Naive thymus-derived CD4-positive, alpha-beta T cell (primary cell): ENCODE data around the gene PROSER2. TPM values are rescaled to one million over a fixed set of nuclear protein-coding genes. Genes with fewer than 3 reads are reported as not detected.
A peak's percentile ranks its signal among the peaks of the same experiment; 100 is the strongest.

Experiments used
- ATAC-seq: fragments of 150-1000 bp; cut with Tn5 transposase; 2 replicates; pipeline ENCODE4 v1.10.0; 2021; ENCODE audit warnings: mild to moderate bottlenecking, moderate library complexity
- CTCF ChIA-PET: fragments of 350-600 bp; sonication (Branson Sonifier 250); formaldehyde crosslinking; loops from one replicate; lab custom pipeline; 2021; ENCODE audit warnings: antibody characterized with exemption; lab: Charles Lee
- POLR2A ChIA-PET: fragments of 350-600 bp; sonication (Branson Sonifier 250); formaldehyde crosslinking; loops from one replicate; lab custom pipeline; 2021; ENCODE audit warnings: antibody characterized with exemption, inconsistent platforms; lab: Charles Lee
- DNase-seq, 9 donors: peaks; one replicate each; pipeline versions ENCODE4 v3.0.0 to v3.0.0-alpha.2; 2020 to 2022; ENCODE audit warnings: mixed read lengths in 1 of 9
- H3K27ac ChIP-seq: one replicate; pipeline ENCODE4 v1.7.0; 2013; ENCODE audit warnings: mild to moderate bottlenecking, low read depth, low read length, moderate library complexity
- H3K27me3 ChIP-seq, 2 donors: one replicate each; pipeline ENCODE4 v1.7.0; 2013; ENCODE audit warnings: low read length in 2 of 2, mild to moderate bottlenecking in 2 of 2, moderate library complexity in 2 of 2; ENCODE audit not compliant: control insufficient read depth in 2 of 2, insufficient read depth in 2 of 2
- H3K36me3 ChIP-seq, 3 experiments: 1 replicate in 2 of 3; 2 replicates in 1 of 3; pipeline ENCODE4 v1.7.0; 2013; ENCODE audit warnings: low read length in 3 of 3, mild to moderate bottlenecking in 3 of 3, moderate library complexity in 1 of 3; ENCODE audit not compliant: insufficient read depth in 3 of 3, control insufficient read depth in 2 of 3
- H3K4me1 ChIP-seq, 2 donors: one replicate each; pipeline ENCODE4 v1.7.0; 2013; ENCODE audit warnings: low read length in 2 of 2, mild to moderate bottlenecking in 2 of 2, moderate library complexity in 1 of 2; ENCODE audit not compliant: control insufficient read depth in 2 of 2, insufficient read depth in 2 of 2
- H3K4me3 ChIP-seq: 2 replicates; pipeline ENCODE4 v1.7.0; 2013; ENCODE audit warnings: mild to moderate bottlenecking, low read length
- H3K9me3 ChIP-seq, 3 experiments: 1 replicate in 2 of 3; 2 replicates in 1 of 3; pipeline ENCODE4 v1.7.0; 2013; ENCODE audit warnings: low read length in 3 of 3; ENCODE audit not compliant: control insufficient read depth in 2 of 3
- H3K27ac Mint-ChIP-seq, 9 donors: one replicate each; pipeline ENCODE4 v1.8.0; 2020 to 2022; ENCODE audit warnings: mixed read lengths in 9 of 9, mild to moderate bottlenecking in 8 of 9, moderate library complexity in 5 of 9, inconsistent platforms in 2 of 9
- H3K27me3 Mint-ChIP-seq, 5 donors: one replicate each; pipeline ENCODE4 v1.8.0; 2021 to 2022; ENCODE audit warnings: mixed read lengths in 5 of 5, mild to moderate bottlenecking in 1 of 5
- H3K36me3 Mint-ChIP-seq, 5 donors: one replicate each; pipeline ENCODE4 v1.8.0; 2020 to 2022; ENCODE audit warnings: mixed read lengths in 5 of 5, mild to moderate bottlenecking in 3 of 5, inconsistent platforms in 1 of 5
- H3K4me1 Mint-ChIP-seq, 7 donors: one replicate each; pipeline ENCODE4 v1.8.0; 2020 to 2022; ENCODE audit warnings: mixed read lengths in 7 of 7, mild to moderate bottlenecking in 3 of 7, inconsistent platforms in 1 of 7
- H3K4me3 Mint-ChIP-seq, 10 donors: one replicate each; pipeline ENCODE4 v1.8.0; 2020 to 2022; ENCODE audit warnings: mild to moderate bottlenecking in 10 of 10, mixed read lengths in 10 of 10, moderate library complexity in 6 of 10, inconsistent platforms in 2 of 10
- H3K9me3 Mint-ChIP-seq, 11 donors: one replicate each; pipeline ENCODE4 v1.8.0; 2020 to 2022; ENCODE audit warnings: mixed read lengths in 11 of 11, mild to moderate bottlenecking in 4 of 11, inconsistent platforms in 1 of 11, moderate library complexity in 1 of 11
- intact Hi-C, 2 donors: fragments of 100-400 bp; cut with micrococcal nuclease; formaldehyde crosslinking; loops; one replicate each; pipeline ENCODE4 v1.15.1; 2023
- polyA plus RNA-seq, 2 donors: library from polyadenylated mRNA; unstranded; fragments of 300-500 nt; fragmentation: Illumina TruSeq; gene quantifications; one replicate each; pipeline ENCODE4 v1.2.3, GENCODE V29; 2021
- total RNA-seq, 6 experiments: library from RNA in 5 of 6; stranded (reverse) in 5 of 6; gene quantifications; 1 replicate in 5 of 6; 2 replicates in 1 of 6; pipeline ENCODE4 v1.2.3 and lab custom pipeline; 2021 to 2026

Gene PROSER2
- total and polyA plus RNA-seq, 7 experiments from 2014 or later, result 0.07 to 4.9 (median 2.2) TPM

DNA sequence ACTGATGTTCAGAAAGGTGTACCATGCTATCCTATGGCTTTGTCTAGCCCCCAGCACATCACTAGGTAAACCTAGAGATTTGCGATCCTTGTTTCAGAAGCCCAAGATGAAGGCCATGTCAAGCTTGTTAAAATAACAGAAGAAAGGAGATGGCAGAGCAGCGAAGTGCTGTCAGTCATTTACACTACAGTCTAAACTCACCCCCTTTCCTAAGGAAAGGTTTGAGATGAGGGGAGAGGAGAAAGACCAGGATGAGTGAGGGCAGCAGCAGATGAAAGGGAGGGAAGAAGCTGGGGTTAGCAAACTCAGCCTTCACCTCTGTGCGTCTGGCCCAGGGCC lies 74.8 kb downstream of the PROSER2 start:
- Mint-ChIP-seq H3K4me1 (peaks cover 0 to 2% (median 0%) of the 10 kb centered on the region in 7 donors), H3K27ac (no peak overlapping the region), H3K9me3 (no peaks in the 10 kb centered on the region), H3K4me3 (no peak overlapping the region), H3K27me3 (no peaks in the 10 kb centered on the region), H3K36me3 (no peaks in the 10 kb centered on the region)
- H3K4me1 ChIP-seq, result no peaks in the 10 kb centered on the region
- ChIA-PET POLR2A (no interaction called here), CTCF (no interaction called here)
- intact Hi-C loops, result no loop called here
- no peak overlapping the region for H3K27ac ChIP-seq
- DNase-seq (no peak), ATAC-seq (no peak)
- H3K27me3 ChIP-seq, result no peaks in the 10 kb centered on the region
- no peaks in the 10 kb centered on the region for H3K36me3 ChIP-seq
- no peaks in the 10 kb centered on the region for H3K9me3 ChIP-seq
- H3K4me3 ChIP-seq, result no peak overlapping the region

GRCh38 chr10:11898372-11899066 lies 75.4 kb downstream of the PROSER2 start:
- intact Hi-C loops, result no loop called here
- Mint-ChIP-seq H3K9me3 (no peaks in the 10 kb centered on the region), H3K27ac (no peak overlapping the region), H3K4me1 (peaks cover 0 to 2% (median 0%) of the 10 kb centered on the region in 7 donors), H3K36me3 (no peaks in the 10 kb centered on the region), H3K27me3 (no peaks in the 10 kb centered on the region), H3K4me3 (no peak overlapping the region)
- DNase-seq (no peak), ATAC-seq (no peak)
- no peak overlapping the region for H3K4me3 ChIP-seq
- ChIA-PET POLR2A (no interaction called here), CTCF (no interaction called here)
- H3K9me3 ChIP-seq, result no peaks in the 10 kb centered on the region
- H3K4me1 ChIP-seq, result no peaks in the 10 kb centered on the region
- H3K36me3 ChIP-seq, result no peaks in the 10 kb centered on the region
- H3K27me3 ChIP-seq, result no peaks in the 10 kb centered on the region
- no peak overlapping the region for H3K27ac ChIP-seq

DNA sequence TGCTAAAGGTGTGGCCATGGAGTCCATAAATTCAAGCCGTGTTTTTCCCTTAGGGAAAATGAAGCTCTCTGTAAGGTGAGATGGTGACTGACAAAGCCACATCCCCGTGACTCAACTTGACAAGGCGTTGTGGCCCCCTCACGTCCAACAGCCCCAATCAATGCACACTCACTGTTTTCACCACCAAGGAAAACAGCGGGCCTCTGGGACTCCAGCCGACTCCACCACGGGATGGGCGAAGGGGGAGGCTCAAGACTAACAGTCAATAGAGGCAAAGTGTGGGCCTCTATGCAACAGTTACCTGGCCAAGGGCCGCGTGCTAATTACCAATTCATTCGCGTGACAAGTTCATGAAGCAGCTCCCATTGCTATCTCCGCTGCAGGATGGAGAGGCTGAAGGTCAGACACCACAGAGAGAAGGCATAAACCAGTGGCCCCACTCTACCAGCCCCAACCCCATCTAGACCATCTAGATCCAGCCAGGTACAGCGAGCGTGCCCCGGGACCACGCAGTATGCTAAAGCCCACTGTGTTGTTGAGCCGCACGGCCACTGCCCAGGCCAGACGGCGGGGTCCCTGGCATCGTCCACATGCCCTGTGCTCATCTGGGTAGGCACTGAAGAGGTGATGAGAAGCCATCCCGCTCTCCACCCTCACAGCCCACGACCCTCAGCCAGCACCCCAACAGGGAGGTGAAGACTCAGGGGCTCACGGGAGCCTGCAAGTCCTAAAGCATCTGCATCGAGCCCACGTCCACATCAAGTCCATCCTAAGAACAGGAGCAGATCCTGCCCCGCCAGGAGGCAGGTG lies 76.1 kb downstream of the PROSER2 start:
- intact Hi-C loops, result no loop called here
- ATAC-seq (no peak), DNase-seq (no peak)
- Mint-ChIP-seq H3K36me3 (no peaks in the 10 kb centered on the region), H3K4me3 (no peak overlapping the region), H3K9me3 (no peaks in the 10 kb centered on the region), H3K4me1 (peaks cover 0 to 2% (median 0%) of the 10 kb centered on the region in 7 donors), H3K27ac (no peak overlapping the region), H3K27me3 (no peaks in the 10 kb centered on the region)
- Histone ChIP-seq H3K27ac (no peak overlapping the region), H3K4me1 (no peaks in the 10 kb centered on the region), H3K27me3 (no peaks in the 10 kb centered on the region), H3K36me3 (no peaks in the 10 kb centered on the region), H3K4me3 (no peak overlapping the region), H3K9me3 (no peaks in the 10 kb centered on the region)
- CTCF ChIA-PET, result no interaction called here
- POLR2A ChIA-PET, result no interaction called here

- H3K9me3 Mint-ChIP-seq, result no peaks in the 10 kb centered on the region
- POLR2A ChIA-PET, result no interaction called here
- Histone ChIP-seq H3K27me3 (no peaks in the 10 kb centered on the region), H3K4me3 (no peak overlapping the region), H3K9me3 (no peaks in the 10 kb centered on the region), H3K36me3 (no peaks in the 10 kb centered on the region), H3K27ac (no peak overlapping the region), H3K4me1 (no peaks in the 10 kb centered on the region)
- no peaks in the 10 kb centered on the region for H3K27me3 Mint-ChIP-seq
- DNase-seq (no peak), ATAC-seq (no peak)
- intact Hi-C loops, result no loop called here
- H3K36me3 Mint-ChIP-seq, result no peaks in the 10 kb centered on the region
- peaks cover 0 to 2% (median 0%) of the 10 kb centered on the region in 7 donors for H3K4me1 Mint-ChIP-seq
- no peak overlapping the region for H3K27ac Mint-ChIP-seq
- H3K4me3 Mint-ChIP-seq, result no peak overlapping the region
- CTCF ChIA-PET, result no interaction called here
These were observed 77.8 kb downstream of the PROSER2 start for GRCh38 chr10:11901036-11901301.

GRCh38 chr10:11901454-11901832 lies 78.3 kb downstream of the PROSER2 start:
- CTCF ChIA-PET, result no interaction called here
- Histone ChIP-seq H3K27me3 (no peaks in the 10 kb centered on the region), H3K36me3 (no peaks in the 10 kb centered on the region), H3K9me3 (no peaks in the 10 kb centered on the region), H3K4me3 (no peak overlapping the region), H3K27ac (no peak overlapping the region), H3K4me1 (no peaks in the 10 kb centered on the region)
- no peaks in the 10 kb centered on the region for H3K9me3 Mint-ChIP-seq
- H3K4me3 Mint-ChIP-seq, result no peak overlapping the region
- intact Hi-C loops, result no loop called here
- H3K27me3 Mint-ChIP-seq, result no peaks in the 10 kb centered on the region
- DNase-seq, result no peak
- no peak overlapping the region for H3K27ac Mint-ChIP-seq
- no peaks in the 10 kb centered on the region for H3K36me3 Mint-ChIP-seq
- POLR2A ChIA-PET, result no interaction called here
- peaks cover 0 to 2% (median 0%) of the 10 kb centered on the region in 7 donors for H3K4me1 Mint-ChIP-seq
- no peak for ATAC-seq

GRCh38 chr10:11901833-11902475 lies 78.8 kb downstream of the PROSER2 start:
- intact Hi-C loops, result no loop called here
- Histone ChIP-seq H3K27me3 (no peaks in the 10 kb centered on the region), H3K36me3 (no peaks in the 10 kb centered on the region), H3K27ac (no peak overlapping the region), H3K4me3 (no peak overlapping the region), H3K9me3 (no peaks in the 10 kb centered on the region), H3K4me1 (no peaks in the 10 kb centered on the region)
- no peaks in the 10 kb centered on the region for H3K36me3 Mint-ChIP-seq
- POLR2A ChIA-PET, result no interaction called here
- H3K9me3 Mint-ChIP-seq, result no peaks in the 10 kb centered on the region
- no peaks in the 10 kb centered on the region for H3K27me3 Mint-ChIP-seq
- peaks cover 0 to 3% (median 0%) of the 10 kb centered on the region in 7 donors for H3K4me1 Mint-ChIP-seq
- DNase-seq (no peak), ATAC-seq (no peak)
- CTCF ChIA-PET, result no interaction called here
- no peak overlapping the region for H3K4me3 Mint-ChIP-seq
- H3K27ac Mint-ChIP-seq, result peak overlapping the region in 1 of 9 donors; percentile 21
